Loucy (cell line): Measurements from ENCODE around the gene SUFU.

Experiments
- CTCF ChIP-seq: fragments of 200-600 bp; sonication (generic); conservative IDR thresholded peaks from 2 replicates; pipeline ENCODE4 v1.5.1; 2014; ENCODE audit warnings: mild to moderate bottlenecking, antibody characterized with exemption, low read length
- EZH2phosphoT487 ChIP-seq: fragments of 200-600 bp; IDR thresholded peaks from 2 replicates; pipeline ENCODE4 v1.6.1; 2018; ENCODE audit warnings: antibody characterized with exemption, mild to moderate bottlenecking, moderate library complexity, borderline replicate concordance

- TF ChIP-seq CTCF (no peak), EZH2phosphoT487 (no peak)
Observed at GRCh38 chr10:102557569-102557968, 53.8 kb downstream of the SUFU start.
